H1 (cell line): ENCODE measurements around the gene UPB1.

Experiments
- ATF2 ChIP-seq: IDR thresholded peaks from 2 replicates; pipeline ENCODE4 v1.6.1; 2012; ENCODE audit warnings: low read length, inconsistent platforms
- BRCA1 ChIP-seq: IDR thresholded peaks from 2 replicates; pipeline ENCODE4 v1.6.1; 2012; ENCODE audit warnings: low read depth, low read length, improper control_type of control experiment
- CTCF ChIP-seq, 3 experiments: IDR thresholded peaks; 1 replicate in 2 of 3; 2 replicates in 1 of 3; pipeline versions ENCODE4 v1.5.1 to v1.6.1; 2011; ENCODE audit warnings: low read length in 3 of 3, mild to moderate bottlenecking in 3 of 3, inconsistent platforms in 2 of 3, low read depth in 1 of 3, moderate library complexity in 1 of 3; ENCODE audit not compliant: insufficient read depth in 1 of 3; ENCODE audit errors: control extremely low read depth in 1 of 3
- EGR1 ChIP-seq: IDR thresholded peaks from 2 replicates; pipeline ENCODE4 v1.6.1; 2011; ENCODE audit warnings: low read depth, low read length, borderline replicate concordance
- EZH2 ChIP-seq: fragments of 200-600 bp; sonication (generic); IDR thresholded peaks from 2 replicates; pipeline ENCODE4 v1.7.1; 2012; ENCODE audit warnings: low read depth, mild to moderate bottlenecking, moderate library complexity, low read length, inconsistent platforms; ENCODE audit not compliant: severe bottlenecking
- NANOG ChIP-seq: IDR thresholded peaks from 2 replicates; pipeline ENCODE4 v1.6.1; 2011; ENCODE audit warnings: low read length, low read depth, mild to moderate bottlenecking, inconsistent platforms; ENCODE audit not compliant: insufficient read depth, poor library complexity, severe bottlenecking
- NRF1 ChIP-seq: IDR thresholded peaks from 2 replicates; pipeline ENCODE4 v1.6.1; 2011; ENCODE audit warnings: mild to moderate bottlenecking, low read depth, low read length, improper control_type of control experiment
- POLR2A ChIP-seq, 2 experiments: IDR thresholded peaks; 1 replicate in 1 of 2; 2 replicates in 1 of 2; pipeline ENCODE4 v1.6.1; 2011; ENCODE audit warnings: low read depth in 2 of 2, low read length in 2 of 2, mild to moderate bottlenecking in 2 of 2; ENCODE audit errors: control extremely low read depth in 1 of 2
- POLR2AphosphoS5 ChIP-seq: IDR thresholded peaks from 2 replicates; pipeline ENCODE4 v1.6.1; 2011; ENCODE audit warnings: low read depth, low read length
- TEAD4 ChIP-seq: IDR thresholded peaks from 2 replicates; pipeline ENCODE4 v1.6.1; 2012; ENCODE audit warnings: low read depth, low read length, inconsistent platforms, mixed read lengths
- TF ChIP-seq, protein P1 (sequence below): IDR thresholded peaks from 2 replicates; pipeline ENCODE4 v1.6.1; 2012; ENCODE audit warnings: inconsistent platforms

GRCh38 chr22:24507716-24508115, 12.6 kb downstream of the UPB1 start:
- TF ChIP-seq POLR2A (IDR thresholded peaks at IDR 0.05; ENCODE audit: control extremely low read depth in 1 of 2, low read depth in 2 of 2, low read length in 2 of 2) (0 out of 3 replicates have a peak, but pooled peaks of 1 of the 2 experiments have one; percentile 26), ATF2 (no peak), CTCF (IDR thresholded peaks at IDR 0.05; ENCODE audit: control extremely low read depth in 1 of 3, insufficient read depth in 1 of 3, low read depth in 1 of 3, low read length in 3 of 3) (peak; percentile 41 to 57 (median 47)), POLR2AphosphoS5 (no peak), TEAD4 (no peak), EGR1 (no peak), NRF1 (no peak), NANOG (no peak), BRCA1 (no peak), EZH2 (no peak)
- TF ChIP-seq, protein P1, sequence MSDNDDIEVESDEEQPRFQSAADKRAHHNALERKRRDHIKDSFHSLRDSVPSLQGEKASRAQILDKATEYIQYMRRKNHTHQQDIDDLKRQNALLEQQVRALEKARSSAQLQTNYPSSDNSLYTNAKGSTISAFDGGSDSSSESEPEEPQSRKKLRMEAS, result peak; percentile 20; the same call in 1 of the 2 replicates
